GM19238 (cell line): ENCODE results near the gene SPATA22.
"Not testable (repeated sequence)": the region's sequence is repeated elsewhere in the genome, so short reads cannot be mapped to it uniquely, and the experiment has no call there.

ENCODE experiments used
- DNase-seq: peaks from one replicate; pipeline ENCODE4 v3.0.0; 2011; ENCODE audit warnings: low spot score; ENCODE audit not compliant: insufficient read length

The SPATA22 gene

GRCh38 chr17:3471599-3471998 lies at the start of gene SPATA22:
Gene SPATA22 (minus strand): TSS chr17:3471819. CDS start chr17:3469325, 2,494 bp downstream.
- no peak for DNase-seq

GRCh38 chr17:3519472-3519871 lies 47.9 kb upstream of the SPATA22 start:
- DNase-seq: not testable (repeated sequence)

GRCh38 chr17:3514873-3515272 lies 43.3 kb upstream of the SPATA22 start:
- no peak for DNase-seq

GRCh38 chr17:3514167-3514566 lies 42.5 kb upstream of the SPATA22 start:
- not testable (repeated sequence) for DNase-seq

DNA sequence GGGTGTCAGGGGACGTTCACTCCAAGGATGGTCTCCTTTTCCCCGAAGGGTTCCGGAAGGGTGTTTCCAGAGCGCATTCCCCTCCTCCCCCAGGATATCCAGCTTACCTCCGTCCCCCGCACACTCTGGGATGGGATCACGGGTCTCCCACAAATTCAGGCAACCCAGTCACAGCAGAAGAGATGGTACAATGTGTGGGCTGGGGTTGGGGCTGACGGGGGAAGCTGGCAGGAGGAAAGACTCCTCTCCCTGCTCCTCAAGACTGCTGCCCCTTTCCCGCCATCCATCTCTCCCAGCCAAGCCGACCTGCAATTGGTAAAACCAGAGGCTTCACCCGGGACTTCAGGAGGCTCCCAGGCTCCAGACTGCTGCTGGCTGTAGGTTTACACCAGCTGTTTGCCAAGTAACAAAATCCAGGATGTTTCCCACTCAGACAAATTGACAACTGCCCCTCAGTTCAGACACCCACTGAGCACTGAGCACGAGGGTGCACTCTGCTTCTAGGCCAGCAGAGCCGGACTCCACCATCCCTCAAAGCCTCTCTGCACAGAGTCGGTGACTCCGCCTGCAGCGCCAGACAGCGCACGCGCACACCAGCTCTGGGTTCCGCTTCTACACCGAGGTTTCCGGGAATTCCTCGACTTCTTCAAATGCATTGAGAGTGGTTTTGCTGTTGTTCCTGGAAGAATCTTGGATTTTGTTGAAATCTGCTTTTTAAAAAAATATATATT lies 41.9 kb upstream of the SPATA22 start:
- DNase-seq: no peak

DNA sequence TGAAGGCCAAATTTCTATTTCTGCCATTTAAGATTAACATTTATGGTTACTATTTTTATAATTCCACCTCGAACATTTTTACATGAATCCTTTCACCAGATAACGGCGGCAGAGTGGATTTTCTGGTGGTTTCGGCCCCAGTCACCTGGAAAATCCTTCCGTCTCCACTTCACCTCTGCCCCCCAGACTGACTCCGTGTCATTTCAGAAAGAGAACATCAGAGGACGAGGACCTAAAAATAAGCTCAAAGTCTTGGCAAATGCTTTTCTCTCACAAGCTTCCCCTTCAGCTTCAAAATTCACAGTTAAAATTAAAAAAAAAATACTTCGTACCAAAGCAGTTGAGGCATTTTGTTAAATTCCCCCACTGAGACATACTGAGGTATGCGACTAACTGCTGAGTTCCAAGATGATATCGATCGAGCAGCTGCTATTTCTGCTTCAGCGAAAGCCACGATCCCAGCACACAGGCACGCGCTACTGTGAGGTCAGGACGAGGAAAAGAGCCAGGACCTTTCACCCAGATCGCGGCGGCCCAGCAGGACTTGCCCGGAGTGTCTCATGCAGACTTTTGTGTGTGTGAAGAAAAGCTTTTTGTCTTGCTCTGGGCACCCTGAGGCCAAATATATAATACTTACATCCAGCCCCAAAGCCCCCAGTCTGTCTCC lies 41.0 kb upstream of the SPATA22 start:
- DNase-seq: no peak

- DNase-seq: no peak
Measured at GRCh38 chr17:3511852-3512504, 40.4 kb upstream of the SPATA22 start.

DNA sequence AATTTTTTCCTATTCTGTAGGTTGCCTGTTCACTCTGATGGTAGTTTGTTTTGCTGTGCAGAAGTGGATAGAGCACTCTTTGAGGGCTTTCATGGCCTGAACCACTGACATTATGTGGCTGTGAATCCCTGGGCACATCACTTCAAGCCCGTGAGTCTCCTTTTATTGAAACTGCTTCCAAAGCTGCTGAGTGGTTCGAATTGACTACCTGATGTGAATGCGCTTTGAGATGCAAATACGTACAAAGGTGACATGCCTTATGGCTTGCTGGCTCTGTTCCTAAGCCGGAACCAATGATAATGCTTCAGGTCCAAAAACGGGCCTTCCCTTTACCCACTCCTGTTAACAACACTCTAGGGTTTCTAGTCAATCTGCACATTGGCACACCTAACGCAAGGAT lies 38.5 kb upstream of the SPATA22 start:
- no peak for DNase-seq

- no peak for DNase-seq
Measured at GRCh38 chr17:3507869-3508268, 36.2 kb upstream of the SPATA22 start.

- no peak for DNase-seq
Measured at GRCh38 chr17:3507071-3507470, 35.5 kb upstream of the SPATA22 start.

GRCh38 chr17:3506054-3506453 lies 34.4 kb upstream of the SPATA22 start:
- DNase-seq: no peak

DNA sequence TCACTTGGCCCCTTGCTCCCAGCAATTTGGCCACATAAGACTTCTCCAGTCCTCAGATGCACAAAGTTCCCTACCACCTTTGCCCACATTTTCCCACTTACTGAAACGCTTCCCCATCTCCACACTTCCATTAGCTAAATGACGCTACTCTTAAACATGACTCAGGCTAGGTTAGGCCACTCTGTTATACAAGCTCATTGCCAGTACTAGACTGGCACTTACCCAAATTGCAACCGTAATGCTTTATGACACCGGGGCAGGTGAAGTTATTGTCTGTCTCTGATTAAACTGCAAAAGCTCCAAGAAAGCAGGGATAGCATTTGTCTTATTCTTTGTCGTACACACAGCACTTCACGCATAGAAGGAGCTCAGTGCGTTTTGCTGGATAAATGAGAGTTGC lies 33.4 kb upstream of the SPATA22 start:
- DNase-seq: no peak

DNA sequence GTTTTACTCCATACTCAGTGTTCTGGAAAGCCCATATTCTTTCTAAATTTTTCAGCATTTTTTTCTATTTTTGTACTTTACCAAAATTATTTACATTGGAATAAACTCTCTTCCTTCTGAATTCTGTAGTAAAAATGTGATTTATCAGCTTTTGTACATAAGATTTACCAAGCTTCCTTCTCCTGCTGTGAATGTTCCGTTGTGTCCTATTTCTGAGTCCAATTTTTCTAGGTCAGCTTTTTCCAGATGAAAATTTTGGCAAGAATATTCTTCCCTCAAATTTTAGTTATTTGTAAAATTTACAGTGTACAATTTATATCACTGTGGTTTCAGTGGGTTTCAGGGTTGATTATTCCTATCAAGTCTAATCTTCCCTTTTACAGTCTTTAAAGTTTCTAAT lies 31.7 kb upstream of the SPATA22 start:
- no peak for DNase-seq

GRCh38 chr17:3502466-3502865 lies 30.8 kb upstream of the SPATA22 start:
- no peak for DNase-seq

GRCh38 chr17:3501344-3501743 lies 29.7 kb upstream of the SPATA22 start:
- no peak for DNase-seq

DNA sequence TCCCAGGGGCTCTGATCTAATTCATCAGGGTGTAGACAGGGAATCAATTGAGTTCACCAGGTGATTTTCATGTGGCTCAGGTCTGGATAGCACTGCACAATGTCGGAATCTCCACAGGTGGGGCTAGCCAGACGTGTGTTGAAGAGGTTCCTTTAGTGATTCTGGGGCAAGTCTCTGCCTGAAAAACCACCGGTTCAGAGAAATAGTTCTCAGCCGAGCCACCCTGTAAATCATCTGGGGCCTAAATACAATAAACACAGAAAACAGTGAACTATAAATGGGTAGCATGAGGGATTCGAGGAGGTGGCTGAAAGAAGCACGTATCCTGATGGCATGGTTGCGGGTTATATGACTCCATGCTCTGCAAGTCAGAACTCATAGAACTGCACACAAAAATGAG lies 25.5 kb upstream of the SPATA22 start:
- no peak for DNase-seq

DNA sequence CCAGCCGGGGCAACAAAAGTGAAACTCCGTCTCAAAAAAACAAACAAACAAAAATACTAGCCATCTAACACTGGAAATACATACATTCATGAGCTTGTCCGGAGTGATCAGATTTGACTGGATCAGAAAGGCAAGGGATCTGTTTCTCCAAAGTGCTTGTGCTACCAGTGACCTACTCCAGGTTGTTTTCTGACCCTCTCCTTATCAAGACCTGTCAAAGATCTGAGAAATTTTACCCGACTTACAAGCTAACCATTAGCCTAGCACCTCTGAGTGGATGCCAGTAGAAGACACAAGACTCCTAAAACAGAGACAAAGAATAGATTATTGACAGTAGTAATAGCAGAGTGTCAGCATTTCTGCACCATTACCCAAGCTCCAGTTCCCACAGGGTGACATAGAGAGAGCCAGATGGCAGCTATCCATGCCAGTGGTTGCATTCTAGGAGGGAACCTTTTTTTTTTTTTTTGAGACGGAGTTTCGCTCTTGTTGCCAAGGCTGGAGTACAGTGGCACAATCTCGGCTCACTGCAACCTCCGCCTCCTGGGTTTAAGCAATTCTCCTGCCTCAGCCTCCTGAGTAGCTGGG lies 14.0 kb upstream of the SPATA22 start:
- no peak for DNase-seq

GRCh38 chr17:3482852-3483251 lies 11.2 kb upstream of the SPATA22 start:
- no peak for DNase-seq

GRCh38 chr17:3479988-3480387 lies 8.4 kb upstream of the SPATA22 start:
- no peak for DNase-seq

- DNase-seq: no peak
Measured at GRCh38 chr17:3475812-3476610, 4.4 kb upstream of the SPATA22 start, which contains the start of gene ASPA. Gene ASPA (plus strand): TSS chr17:3475997. CDS start chr17:3476160, 163 bp downstream.

- no peak for DNase-seq
Measured at GRCh38 chr17:3475251-3475685, 3.6 kb upstream of the SPATA22 start.
